Astrocyte (in vitro differentiated cells and primary cell): ENCODE measurements around the gene CDK14.

Experiments
- EZH2 ChIP-seq: IDR thresholded peaks from 2 replicates; pipeline ENCODE4 v1.6.1; 2012; ENCODE audit warnings: mild to moderate bottlenecking, low read length, inconsistent platforms; ENCODE audit not compliant: insufficient read depth
- TF ChIP-seq, protein P1 (sequence below): IDR thresholded peaks from 2 replicates; pipeline ENCODE4 v1.5.1; 2011; ENCODE audit warnings: low read depth, mild to moderate bottlenecking, inconsistent platforms, low read length, moderate library complexity; ENCODE audit not compliant: insufficient read depth

DNA sequence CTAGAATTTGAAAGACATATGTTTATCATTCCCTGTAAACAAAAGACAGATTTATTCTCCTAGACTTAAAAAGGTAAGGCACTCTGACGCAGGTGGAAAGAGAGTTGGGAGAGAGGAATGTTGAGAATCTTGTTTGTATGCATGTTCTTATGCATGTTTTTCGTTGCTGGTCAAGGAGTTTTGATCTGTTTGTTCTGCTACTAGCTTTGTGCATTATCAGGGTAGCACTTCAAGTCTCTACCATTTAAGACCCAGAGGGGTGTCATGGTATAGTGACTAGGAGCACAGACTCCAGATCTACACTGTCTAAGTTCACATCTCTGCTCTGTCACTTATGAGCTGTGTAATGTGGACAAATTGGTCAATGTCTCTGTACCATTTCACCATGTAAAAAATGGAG lies 467.9 kb downstream of the CDK14 start:
- TF ChIP-seq, protein P1, sequence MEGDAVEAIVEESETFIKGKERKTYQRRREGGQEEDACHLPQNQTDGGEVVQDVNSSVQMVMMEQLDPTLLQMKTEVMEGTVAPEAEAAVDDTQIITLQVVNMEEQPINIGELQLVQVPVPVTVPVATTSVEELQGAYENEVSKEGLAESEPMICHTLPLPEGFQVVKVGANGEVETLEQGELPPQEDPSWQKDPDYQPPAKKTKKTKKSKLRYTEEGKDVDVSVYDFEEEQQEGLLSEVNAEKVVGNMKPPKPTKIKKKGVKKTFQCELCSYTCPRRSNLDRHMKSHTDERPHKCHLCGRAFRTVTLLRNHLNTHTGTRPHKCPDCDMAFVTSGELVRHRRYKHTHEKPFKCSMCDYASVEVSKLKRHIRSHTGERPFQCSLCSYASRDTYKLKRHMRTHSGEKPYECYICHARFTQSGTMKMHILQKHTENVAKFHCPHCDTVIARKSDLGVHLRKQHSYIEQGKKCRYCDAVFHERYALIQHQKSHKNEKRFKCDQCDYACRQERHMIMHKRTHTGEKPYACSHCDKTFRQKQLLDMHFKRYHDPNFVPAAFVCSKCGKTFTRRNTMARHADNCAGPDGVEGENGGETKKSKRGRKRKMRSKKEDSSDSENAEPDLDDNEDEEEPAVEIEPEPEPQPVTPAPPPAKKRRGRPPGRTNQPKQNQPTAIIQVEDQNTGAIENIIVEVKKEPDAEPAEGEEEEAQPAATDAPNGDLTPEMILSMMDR = no peak
- no peak for TF ChIP-seq EZH2
